A549 (cell line): ENCODE measurements around the gene MIB2. TPM values are rescaled to one million over a fixed set of nuclear protein-coding genes. Genes with fewer than 3 reads are reported as not detected.

ENCODE experiments used
- ATAC-seq, 2 experiments: fragments of 200-7000 bp in 1 of 2; fragments of >200 bp in 1 of 2; cut with Nextera tagmentation in 1 of 2; cut with Tn5 transposase in 1 of 2; 3 replicates each; pipeline versions ENCODE4 v1.8.0 to v1.9.1; 2018 to 2020; ENCODE audit warnings: mild to moderate bottlenecking in 1 of 2, moderate library complexity in 1 of 2
- CTCF ChIA-PET: fragments of 300-600 bp; sonication (Branson Sonifier 250); formaldehyde crosslinking; extraction: SDS; loops from one replicate; lab custom pipeline; 2021; ENCODE audit warnings: antibody characterized with exemption, inconsistent platforms; lab: Yijun Ruan, JAX
- POLR2A ChIA-PET: fragments of 350-600 bp; formaldehyde crosslinking; extraction: SDS; loops from one replicate; lab custom pipeline; 2021; ENCODE audit warnings: antibody characterized with exemption, inconsistent platforms; lab: Yijun Ruan, JAX
- DNase-seq, 2 experiments: peaks; one replicate each; pipeline versions ENCODE4 v3.0.0 to v3.0.0-alpha.2; 2011 to 2016; ENCODE audit warnings: low read depth in 1 of 2, low spot score in 1 of 2
- FAIRE-seq: peaks from 2 replicates; lab custom pipeline; 2011; peaks lifted over from hg19 to GRCh38; lab: Jason Lieb, UNC
- H3K27ac ChIP-seq, 2 experiments: fragments of >200 bp; sonication (Bioruptor Twin); formaldehyde crosslinking; 3 replicates each; pipeline ENCODE4 v1.5.1; 2016 to 2017
- H3K4me1 ChIP-seq: fragments of >200 bp; sonication (Bioruptor Twin); formaldehyde crosslinking; 3 replicates; pipeline ENCODE4 v1.6.1; 2016
- H3K4me2 ChIP-seq: fragments of >200 bp; sonication (Bioruptor Twin); formaldehyde crosslinking; 3 replicates; pipeline ENCODE4 v1.6.1; 2016
- H3K4me3 ChIP-seq: fragments of >200 bp; sonication (Bioruptor Twin); formaldehyde crosslinking; 3 replicates; pipeline ENCODE4 v1.5.1; 2016
- H3K9me3 ChIP-seq: fragments of >200 bp; sonication (Bioruptor Twin); formaldehyde crosslinking; 3 replicates; pipeline ENCODE4 v1.6.1; 2016
- BHLHE40 ChIP-seq: IDR thresholded peaks from 2 replicates; pipeline ENCODE4 v1.6.1; 2012; ENCODE audit warnings: low read depth, low read length, inconsistent platforms
- CBX8 ChIP-seq: fragments of 200-600 bp; sonication (generic); IDR thresholded peaks from 2 replicates; pipeline ENCODE4 v1.6.1; 2016
- EHF ChIP-seq: fragments of 250-450 bp; sonication (Bioruptor Pico); IDR thresholded peaks from 2 replicates; pipeline ENCODE4 v1.5.0; 2020; ENCODE audit warnings: mild to moderate bottlenecking
- EP300 ChIP-seq, 2 experiments: fragments of >200 bp; sonication (Bioruptor Twin); formaldehyde crosslinking; IDR thresholded peaks; 2 replicates in 1 of 2; 3 replicates in 1 of 2; pipeline ENCODE4 v1.6.1; 2016 to 2017
- ESRRA ChIP-seq: fragments of 150-350 bp; IDR thresholded peaks from 2 replicates; pipeline ENCODE4 v1.6.1; 2014; ENCODE audit warnings: mild to moderate bottlenecking, low read length, borderline replicate concordance
- HDAC2 ChIP-seq: fragments of 200-600 bp; sonication (generic); IDR thresholded peaks from 2 replicates; pipeline ENCODE4 v1.6.1; 2016
- HEYL ChIP-seq: fragments of 250-450 bp; sonication (Bioruptor Pico); IDR thresholded peaks from 2 replicates; pipeline ENCODE4 v1.8.0; 2021; ENCODE audit warnings: mild to moderate bottlenecking, moderate library complexity
- HOXA7 ChIP-seq: fragments of 250-450 bp; sonication (Bioruptor Pico); IDR thresholded peaks from 2 replicates; pipeline ENCODE4 v1.5.0; 2020; ENCODE audit warnings: mild to moderate bottlenecking, moderate library complexity
- HOXB13 ChIP-seq: fragments of 250-450 bp; sonication (Bioruptor Pico); IDR thresholded peaks from 2 replicates; pipeline ENCODE4 v1.5.0; 2020; ENCODE audit warnings: low read depth, mild to moderate bottlenecking, moderate library complexity
- JUN ChIP-seq, 2 experiments: fragments of >200 bp; sonication (Bioruptor Twin); formaldehyde crosslinking; IDR thresholded peaks; 2 replicates in 1 of 2; 3 replicates in 1 of 2; pipeline ENCODE4 v1.6.1; 2016 to 2017
- KDM1A ChIP-seq: fragments of 200-600 bp; sonication (generic); IDR thresholded peaks from 2 replicates; pipeline ENCODE4 v1.6.1; 2016; ENCODE audit warnings: low read depth, mild to moderate bottlenecking
- KDM5A ChIP-seq: fragments of 200-600 bp; sonication (generic); IDR thresholded peaks from 2 replicates; pipeline ENCODE4 v1.6.1; 2016; ENCODE audit warnings: antibody characterized with exemption, mild to moderate bottlenecking
- NFE2L2 ChIP-seq: fragments of 150-350 bp; conservative IDR thresholded peaks from 2 replicates; pipeline ENCODE4 v1.6.1; 2014; ENCODE audit warnings: low read length
- NPAS2 ChIP-seq: fragments of 250-450 bp; sonication (Bioruptor Pico); IDR thresholded peaks from 2 replicates; pipeline ENCODE4 v1.8.0; 2022; ENCODE audit warnings: mild to moderate bottlenecking, moderate library complexity, borderline replicate concordance
- POLR2A ChIP-seq: IDR thresholded peaks from 2 replicates; pipeline ENCODE4 v1.6.1; 2012; ENCODE audit warnings: mild to moderate bottlenecking, low read length
- POLR2AphosphoS2 ChIP-seq: conservative IDR thresholded peaks from 2 replicates; pipeline ENCODE4 v1.6.1; 2012; ENCODE audit warnings: low read length, improper control_type of control experiment, inconsistent platforms
- SREBF2 ChIP-seq: fragments of 450-650 bp; IDR thresholded peaks from 2 replicates; pipeline ENCODE4 v1.6.1; 2014; ENCODE audit warnings: mild to moderate bottlenecking, moderate library complexity
- TP53 ChIP-seq: fragments of 250-450 bp; sonication (Bioruptor Pico); IDR thresholded peaks from 2 replicates; pipeline ENCODE4 v1.5.0; 2021; ENCODE audit warnings: mild to moderate bottlenecking, moderate library complexity
- WGBS: methylation state at CpG from one replicate; pipeline ENCODE4 v1.1.6; 2017; ENCODE audit errors: missing lambda C conversion rate; 5-methylcytosine and 5-hydroxymethylcytosine counted together
- polyA plus RNA-seq, 4 experiments: library from polyadenylated mRNA; depleted of rRNA in 3 of 4; stranded (reverse); fragments of >200 nt; fragmentation: RNase III in 1 of 4; extraction: RNeasy Plus Mini Kit Qiagen cat#74134 plus additional on column Dnase treatment in 1 of 4; gene quantifications; 2 replicates in 3 of 4; 3 replicates in 1 of 4; pipeline ENCODE4 v1.2.3, GENCODE V29; 2011 to 2017
- TF ChIP-seq, protein P1 (sequence below): fragments of 150-350 bp; IDR thresholded peaks from 2 replicates; pipeline ENCODE4 v1.6.1; 2014; ENCODE audit warnings: low read depth, mild to moderate bottlenecking, low read length
- TF ChIP-seq, protein P2 (sequence below): fragments of 250-450 bp; sonication (Bioruptor Pico); IDR thresholded peaks from 2 replicates; pipeline ENCODE4 v1.5.0; 2020; ENCODE audit warnings: low read depth, mild to moderate bottlenecking, moderate library complexity
- TF ChIP-seq, protein P3 (sequence below): fragments of 450-650 bp; IDR thresholded peaks from 2 replicates; pipeline ENCODE4 v1.6.1; 2014; ENCODE audit warnings: antibody characterized with exemption
- TF ChIP-seq, protein P4 (sequence below): fragments of 250-450 bp; sonication (Bioruptor Pico); IDR thresholded peaks from 2 replicates; pipeline ENCODE4 v1.5.0; 2021; ENCODE audit warnings: mild to moderate bottlenecking, moderate library complexity, borderline replicate concordance

Gene MIB2
- polyA plus RNA-seq, 2 of the 4 experiments (the other 2 are of a cell fraction) = 5.1 to 20.0 TPM

DNA sequence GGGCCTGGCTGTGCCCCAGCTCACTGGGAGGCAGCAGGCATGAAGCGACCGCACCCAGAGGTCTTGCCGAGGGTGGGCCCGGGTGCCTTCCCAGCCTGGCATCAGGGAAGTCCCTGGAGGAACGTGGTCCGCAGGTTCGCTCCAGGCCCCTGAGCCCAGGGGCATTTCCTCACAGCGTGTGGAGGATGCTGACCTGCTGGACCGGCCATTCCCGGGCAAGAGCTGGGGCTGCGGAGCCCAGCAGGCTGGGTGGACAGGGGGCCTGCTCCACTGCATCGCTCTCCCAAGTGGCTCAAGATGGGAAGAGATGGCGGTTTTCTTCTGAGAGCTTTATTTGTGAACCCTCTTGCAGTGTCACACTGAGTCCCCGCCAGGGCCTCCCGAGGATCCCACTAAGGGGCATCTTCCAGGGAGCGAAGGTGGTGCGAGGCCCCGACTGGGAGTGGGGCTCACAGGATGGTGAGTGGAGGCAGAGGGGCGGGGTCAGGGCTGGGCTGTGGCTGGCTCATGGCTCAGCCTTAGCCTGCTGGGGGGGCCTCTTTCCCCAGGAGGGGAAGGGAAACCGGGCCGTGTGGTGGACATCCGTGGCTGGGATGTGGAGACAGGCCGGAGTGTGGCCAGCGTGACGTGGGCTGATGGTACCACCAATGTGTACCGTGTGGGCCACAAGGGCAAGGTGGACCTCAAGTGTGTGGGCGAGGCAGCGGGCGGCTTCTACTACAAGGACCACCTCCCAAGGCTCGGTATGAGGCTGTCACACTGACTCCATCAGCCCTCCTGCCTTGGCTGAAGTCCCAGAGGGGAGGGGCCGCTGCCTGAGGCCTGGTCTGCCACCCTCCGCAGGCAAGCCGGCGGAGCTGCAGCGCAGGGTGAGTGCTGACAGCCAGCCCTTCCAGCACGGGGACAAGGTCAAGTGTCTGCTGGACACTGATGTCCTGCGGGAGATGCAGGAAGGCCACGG, 9.4 kb downstream of the MIB2 start:
- no peak for ATAC-seq
- no peak overlapping the region for H3K27ac ChIP-seq
- H3K9me3 ChIP-seq = no peaks in the 10 kb centered on the region
- FAIRE-seq = no peak
- ChIA-PET POLR2A (no interaction called here), CTCF (no interaction called here)
- no peak for DNase-seq
- no peaks in the 10 kb centered on the region for H3K4me1 ChIP-seq
- TF ChIP-seq NPAS2 (no peak), EP300 (IDR thresholded peaks at IDR 0.05) (no peak), EHF (no peak), CBX8 (no peak), ESRRA (no peak), JUN (IDR thresholded peaks at IDR 0.05) (no peak), BHLHE40 (no peak)
- TF ChIP-seq, protein P1, sequence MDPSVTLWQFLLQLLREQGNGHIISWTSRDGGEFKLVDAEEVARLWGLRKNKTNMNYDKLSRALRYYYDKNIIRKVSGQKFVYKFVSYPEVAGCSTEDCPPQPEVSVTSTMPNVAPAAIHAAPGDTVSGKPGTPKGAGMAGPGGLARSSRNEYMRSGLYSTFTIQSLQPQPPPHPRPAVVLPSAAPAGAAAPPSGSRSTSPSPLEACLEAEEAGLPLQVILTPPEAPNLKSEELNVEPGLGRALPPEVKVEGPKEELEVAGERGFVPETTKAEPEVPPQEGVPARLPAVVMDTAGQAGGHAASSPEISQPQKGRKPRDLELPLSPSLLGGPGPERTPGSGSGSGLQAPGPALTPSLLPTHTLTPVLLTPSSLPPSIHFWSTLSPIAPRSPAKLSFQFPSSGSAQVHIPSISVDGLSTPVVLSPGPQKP = no peak
- WGBS = 91% methylated on average over 7 of the region's 38 CpGs
- H3K4me2 ChIP-seq = no peak overlapping the region
- H3K4me3 ChIP-seq = no peak overlapping the region

DNA sequence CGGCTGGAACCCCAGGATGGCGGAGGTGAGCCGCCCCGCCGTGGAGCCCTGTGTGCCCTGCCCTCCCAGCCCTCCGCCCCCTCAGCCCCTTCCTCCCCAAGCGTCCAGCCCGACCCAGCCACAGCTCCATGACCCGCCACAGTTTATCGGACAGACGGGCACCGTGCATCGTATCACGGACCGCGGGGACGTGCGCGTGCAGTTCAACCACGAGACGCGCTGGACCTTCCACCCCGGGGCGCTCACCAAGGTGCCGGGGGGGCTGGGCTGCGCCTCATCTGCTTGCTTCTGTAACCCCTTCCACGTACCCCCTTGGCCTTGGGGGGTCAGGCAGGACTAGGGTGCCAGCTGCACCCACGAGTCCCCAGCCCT, 10.1 kb downstream of the MIB2 start:
- TF ChIP-seq, protein P2, sequence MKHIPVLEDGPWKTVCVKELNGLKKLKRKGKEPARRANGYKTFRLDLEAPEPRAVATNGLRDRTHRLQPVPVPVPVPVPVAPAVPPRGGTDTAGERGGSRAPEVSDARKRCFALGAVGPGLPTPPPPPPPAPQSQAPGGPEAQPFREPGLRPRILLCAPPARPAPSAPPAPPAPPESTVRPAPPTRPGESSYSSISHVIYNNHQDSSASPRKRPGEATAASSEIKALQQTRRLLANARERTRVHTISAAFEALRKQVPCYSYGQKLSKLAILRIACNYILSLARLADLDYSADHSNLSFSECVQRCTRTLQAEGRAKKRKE (CRISPR knock-in tag) = no peak
- TF ChIP-seq HDAC2 (no peak), POLR2AphosphoS2 (no peak), HEYL (CRISPR knock-in tag) (no peak), ESRRA (no peak), NPAS2 (no peak), HOXB13 (CRISPR knock-in tag) (no peak), HOXA7 (no peak), KDM5A (no peak), KDM1A (no peak), NFE2L2 (no peak), POLR2A (no peak), TP53 (CRISPR knock-in tag) (no peak), CBX8 (no peak), SREBF2 (no peak)
- TF ChIP-seq, protein P3, sequence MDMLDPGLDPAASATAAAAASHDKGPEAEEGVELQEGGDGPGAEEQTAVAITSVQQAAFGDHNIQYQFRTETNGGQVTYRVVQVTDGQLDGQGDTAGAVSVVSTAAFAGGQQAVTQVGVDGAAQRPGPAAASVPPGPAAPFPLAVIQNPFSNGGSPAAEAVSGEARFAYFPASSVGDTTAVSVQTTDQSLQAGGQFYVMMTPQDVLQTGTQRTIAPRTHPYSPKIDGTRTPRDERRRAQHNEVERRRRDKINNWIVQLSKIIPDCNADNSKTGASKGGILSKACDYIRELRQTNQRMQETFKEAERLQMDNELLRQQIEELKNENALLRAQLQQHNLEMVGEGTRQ = no peak
- TF ChIP-seq, protein P4, sequence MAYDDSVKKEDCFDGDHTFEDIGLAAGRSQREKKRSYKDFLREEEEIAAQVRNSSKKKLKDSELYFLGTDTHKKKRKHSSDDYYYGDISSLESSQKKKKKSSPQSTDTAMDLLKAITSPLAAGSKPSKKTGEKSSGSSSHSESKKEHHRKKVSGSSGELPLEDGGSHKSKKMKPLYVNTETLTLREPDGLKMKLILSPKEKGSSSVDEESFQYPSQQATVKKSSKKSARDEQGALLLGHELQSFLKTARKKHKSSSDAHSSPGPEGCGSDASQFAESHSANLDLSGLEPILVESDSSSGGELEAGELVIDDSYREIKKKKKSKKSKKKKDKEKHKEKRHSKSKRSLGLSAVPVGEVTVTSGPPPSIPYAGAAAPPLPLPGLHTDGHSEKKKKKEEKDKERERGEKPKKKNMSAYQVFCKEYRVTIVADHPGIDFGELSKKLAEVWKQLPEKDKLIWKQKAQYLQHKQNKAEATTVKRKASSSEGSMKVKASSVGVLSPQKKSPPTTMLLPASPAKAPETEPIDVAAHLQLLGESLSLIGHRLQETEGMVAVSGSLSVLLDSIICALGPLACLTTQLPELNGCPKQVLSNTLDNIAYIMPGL (CRISPR knock-in tag) = no peak
- FAIRE-seq = no peak
- no peak for ATAC-seq
- POLR2A ChIA-PET = no interaction called here
- Histone ChIP-seq H3K4me1 (no peaks in the 10 kb centered on the region), H3K9me3 (no peaks in the 10 kb centered on the region), H3K4me3 (no peak overlapping the region), H3K4me2 (no peak overlapping the region), H3K27ac (no peak overlapping the region)
- 95% methylated on average over 22 of the region's 28 CpGs for WGBS
- CTCF ChIA-PET = no interaction called here
- no peak for DNase-seq
